H9 (cell line): ENCODE measurements around the gene FAM43B. TPM values are rescaled to one million over a fixed set of nuclear protein-coding genes. Genes with fewer than 3 reads are reported as not detected.

Experiments used
- DNase-seq: peaks from one replicate; pipeline ENCODE4 v3.0.0-alpha.2; 2017
- H2AFZ ChIP-seq: one replicate; pipeline ENCODE4 v1.6.1; 2013; ENCODE audit warnings: mild to moderate bottlenecking, low read length, control low read depth, moderate library complexity
- H2AK5ac ChIP-seq: 2 replicates; pipeline ENCODE4 v1.6.1; 2013; ENCODE audit warnings: low read length, control low read depth, mixed read lengths; ENCODE audit not compliant: insufficient read length
- H2BK120ac ChIP-seq: one replicate; pipeline ENCODE4 v1.6.1; 2013; ENCODE audit warnings: low read depth, mild to moderate bottlenecking, low read length, control low read depth, inconsistent platforms; ENCODE audit not compliant: poor library complexity, severe bottlenecking
- H2BK12ac ChIP-seq: 2 replicates; pipeline ENCODE4 v1.6.1; 2013; ENCODE audit warnings: low read length, control low read depth, mixed read lengths, low read depth; ENCODE audit not compliant: insufficient read length
- H2BK15ac ChIP-seq: 2 replicates; pipeline ENCODE4 v1.6.1; 2013; ENCODE audit warnings: low read depth, low read length, control low read depth
- H2BK20ac ChIP-seq: one replicate; pipeline ENCODE4 v1.6.1; 2013; ENCODE audit warnings: low read depth, mild to moderate bottlenecking, low read length, control low read depth, inconsistent platforms; ENCODE audit not compliant: poor library complexity, severe bottlenecking
- H2BK5ac ChIP-seq: 2 replicates; pipeline ENCODE4 v1.6.1; 2013; ENCODE audit warnings: low read length, control low read depth, mixed read lengths; ENCODE audit not compliant: insufficient read length
- H3K14ac ChIP-seq: 2 replicates; pipeline ENCODE4 v1.6.1; 2013; ENCODE audit warnings: low read length, control low read depth; ENCODE audit not compliant: insufficient read depth
- H3K18ac ChIP-seq: 2 replicates; pipeline ENCODE4 v1.6.1; 2013; ENCODE audit warnings: low read depth, mild to moderate bottlenecking, mixed read lengths, low read length, control low read depth; ENCODE audit not compliant: insufficient read length
- H3K23ac ChIP-seq: 2 replicates; pipeline ENCODE4 v1.6.1; 2013; ENCODE audit warnings: low read length, control low read depth, mixed read lengths, low read depth; ENCODE audit not compliant: insufficient read length
- H3K23me2 ChIP-seq: 2 replicates; pipeline ENCODE4 v1.6.1; 2013; ENCODE audit warnings: low read depth, mild to moderate bottlenecking, mixed read lengths, low read length, control low read depth; ENCODE audit not compliant: insufficient read length, poor library complexity, severe bottlenecking
- H3K27ac ChIP-seq: 2 replicates; pipeline ENCODE4 v1.5.1; 2013; ENCODE audit warnings: low read length, control low read depth, mixed read lengths, low read depth; ENCODE audit not compliant: insufficient read length
- H3K27me3 ChIP-seq: 2 replicates; pipeline ENCODE4 v1.6.1; 2013; ENCODE audit warnings: low read length, control low read depth, inconsistent platforms; ENCODE audit not compliant: insufficient read depth
- H3K4ac ChIP-seq: 2 replicates; pipeline ENCODE4 v1.6.1; 2013; ENCODE audit warnings: low read depth, mild to moderate bottlenecking, control low read depth, inconsistent platforms, low read length, moderate library complexity
- H3K4me1 ChIP-seq: 2 replicates; pipeline ENCODE4 v1.6.1; 2013; ENCODE audit warnings: low read length, control low read depth, inconsistent platforms; ENCODE audit not compliant: insufficient read depth
- H3K4me2 ChIP-seq: 2 replicates; pipeline ENCODE4 v1.6.1; 2013; ENCODE audit warnings: low read length, control low read depth, mixed read lengths; ENCODE audit not compliant: insufficient read length, insufficient read depth
- H3K56ac ChIP-seq: 2 replicates; pipeline ENCODE4 v1.6.1; 2013; ENCODE audit warnings: low read depth, mild to moderate bottlenecking, mixed read lengths, low read length, control low read depth; ENCODE audit not compliant: insufficient read length
- H3K79me1 ChIP-seq: 2 replicates; pipeline ENCODE4 v1.6.1; 2013; ENCODE audit warnings: low read depth, mild to moderate bottlenecking, moderate library complexity, low read length, control low read depth, inconsistent platforms; ENCODE audit not compliant: insufficient read depth, poor library complexity, severe bottlenecking
- H3K79me2 ChIP-seq: 2 replicates; pipeline ENCODE4 v1.6.1; 2013; ENCODE audit warnings: low read length, control low read depth, inconsistent platforms; ENCODE audit not compliant: insufficient read depth
- H3K9ac ChIP-seq: 2 replicates; pipeline ENCODE4 v1.6.1; 2013; ENCODE audit warnings: low read length, control low read depth, mixed read lengths; ENCODE audit not compliant: insufficient read length; ENCODE audit errors: extremely low read depth
- H3K9me3 ChIP-seq: one replicate; pipeline ENCODE4 v1.6.1; 2013; ENCODE audit warnings: low read depth, low read length, inconsistent platforms; ENCODE audit not compliant: control insufficient read depth
- H3T11ph ChIP-seq: one replicate; pipeline ENCODE4 v1.6.1; 2013; ENCODE audit warnings: mild to moderate bottlenecking, low read length, control low read depth, inconsistent platforms
- H4K20me1 ChIP-seq: one replicate; pipeline ENCODE4 v1.6.1; 2013; ENCODE audit not compliant: control insufficient read depth, insufficient read length, insufficient read depth
- H4K5ac ChIP-seq: 2 replicates; pipeline ENCODE4 v1.6.1; 2013; ENCODE audit warnings: low read depth, mild to moderate bottlenecking, mixed read lengths, low read length, control low read depth; ENCODE audit not compliant: insufficient read length
- H4K8ac ChIP-seq: replicated peaks from 2 replicates; pipeline ENCODE4 v1.6.1; 2013; ENCODE audit warnings: low read length, control low read depth, mixed read lengths, low read depth; ENCODE audit not compliant: insufficient read length
- H4K91ac ChIP-seq: 2 replicates; pipeline ENCODE4 v1.6.1; 2013; ENCODE audit warnings: low read depth, mild to moderate bottlenecking, moderate library complexity, mixed read lengths, low read length, control low read depth; ENCODE audit not compliant: insufficient read length
- H3K27ac Mint-ChIP-seq, 3 experiments: 2 replicates in 2 of 3; 3 replicates in 1 of 3; pipeline ENCODE4 v1.8.0; 2020 to 2021; ENCODE audit warnings: mixed read lengths in 3 of 3, mild to moderate bottlenecking in 1 of 3, moderate library complexity in 1 of 3
- H3K27me3 Mint-ChIP-seq: 2 replicates; pipeline ENCODE4 v1.8.0; 2021; ENCODE audit warnings: low read depth, mild to moderate bottlenecking, moderate library complexity, mixed read lengths
- H3K36me3 Mint-ChIP-seq, 3 experiments: 2 replicates in 2 of 3; 3 replicates in 1 of 3; pipeline ENCODE4 v1.8.0; 2020 to 2021; ENCODE audit warnings: low read depth in 3 of 3, mixed read lengths in 3 of 3; ENCODE audit not compliant: insufficient read depth in 1 of 3
- H3K4me1 Mint-ChIP-seq, 2 experiments: 2 replicates each; pipeline ENCODE4 v1.8.0; 2020; ENCODE audit warnings: mixed read lengths in 2 of 2
- H3K4me3 Mint-ChIP-seq, 2 experiments: 2 replicates in 1 of 2; 3 replicates in 1 of 2; pipeline ENCODE4 v1.8.0; 2020 to 2021; ENCODE audit warnings: mild to moderate bottlenecking in 2 of 2, mixed read lengths in 2 of 2, moderate library complexity in 1 of 2
- H3K9me3 Mint-ChIP-seq, 2 experiments: 2 replicates in 1 of 2; 3 replicates in 1 of 2; pipeline ENCODE4 v1.8.0; 2020; ENCODE audit warnings: mild to moderate bottlenecking in 2 of 2, mixed read lengths in 2 of 2, moderate library complexity in 1 of 2
- CTCF ChIP-seq: fragments of 200-600 bp; sonication (generic); conservative IDR thresholded peaks from 3 replicates; pipeline ENCODE4 v1.8.0; 2021; ENCODE audit warnings: antibody characterized with exemption, mild to moderate bottlenecking
- WGBS: extraction: QIAGEN DNeasy Blood & Tissue Kit; methylation state at CpG from one replicate; pipeline ENCODE4 v1.1.7; 2013; ENCODE audit warnings: missing lambda C conversion rate, low lambda C conversion rate, mixed read lengths; ENCODE audit not compliant: insufficient read length; ENCODE audit errors: extremely low coverage; 5-methylcytosine and 5-hydroxymethylcytosine counted together
- total RNA-seq: library from RNA; stranded (reverse); gene quantifications from 2 replicates; pipeline ENCODE4 v1.2.1, GENCODE V29; 2021

Gene FAM43B
- total RNA-seq, 1 experiment from 2014 or later, result 0.22 TPM

- Histone ChIP-seq H3K4me2 (peak within 1 kb of the TSS; percentile 24), H2BK5ac (no peak within 1 kb of the TSS), H4K91ac (no peak within 1 kb of the TSS), H2AK5ac (no peak within 1 kb of the TSS), H3K4ac (no peak within 1 kb of the TSS), H3K4me1 (no peaks in the 10 kb centered on the region), H3K79me2 (no peaks in the 10 kb centered on the region), H2BK12ac (no peak within 1 kb of the TSS), H3K27ac (no peak within 1 kb of the TSS), H4K20me1 (peaks cover 2% of the 10 kb centered on the region), H2BK15ac (no peak within 1 kb of the TSS), H3K18ac (peak within 1 kb of the TSS; percentile 15), H2BK20ac (no peak within 1 kb of the TSS), H3T11ph (no peak within 1 kb of the TSS), H3K23me2 (no peaks in the 10 kb centered on the region), H2AFZ (no peak within 1 kb of the TSS), H3K9me3 (no peaks in the 10 kb centered on the region), H4K5ac (no peak within 1 kb of the TSS), H4K8ac (no peak within 1 kb of the TSS), H3K9ac (no peak within 1 kb of the TSS), H3K27me3 (no peaks in the 10 kb centered on the region), H3K23ac (no peak within 1 kb of the TSS), H2BK120ac (no peak within 1 kb of the TSS), H3K79me1 (no peaks in the 10 kb centered on the region), H3K56ac (no peak within 1 kb of the TSS), H3K14ac (peak within 1 kb of the TSS; percentile 17; the same call in 1 of the 2 replicates)
- peak; percentile 78 for DNase-seq
- H3K27ac Mint-ChIP-seq, result peak within 1 kb of the TSS in 1 of 3 experiments; percentile 40; a peak in 1 of 7 replicates
- no CpG with 5 or more reads among the region's 11 CpGs for WGBS
- H3K27me3 Mint-ChIP-seq, result peaks cover 13% of the 10 kb centered on the region
- H3K9me3 Mint-ChIP-seq, result no peaks in the 10 kb centered on the region; a peak in 2 of 5 replicates
- H3K36me3 Mint-ChIP-seq, result no peaks in the 10 kb centered on the region; a peak in 1 of 7 replicates
- no peak for TF ChIP-seq CTCF
- H3K4me1 Mint-ChIP-seq, result peaks cover 26 to 30% of the 10 kb centered on the region in 2 experiments
- H3K4me3 Mint-ChIP-seq, result peak within 1 kb of the TSS; percentile 34 to 66
Measured at GRCh38 chr1:20588634-20589225, 36.4 kb downstream of the FAM43B start, which contains the start of gene CDA. Gene CDA (plus strand): TSS chr1:20589097. CDS start chr1:20589130, 33 bp downstream.
